ENCODE measurements around the gene CLK3.

The CLK3 gene

DNA sequence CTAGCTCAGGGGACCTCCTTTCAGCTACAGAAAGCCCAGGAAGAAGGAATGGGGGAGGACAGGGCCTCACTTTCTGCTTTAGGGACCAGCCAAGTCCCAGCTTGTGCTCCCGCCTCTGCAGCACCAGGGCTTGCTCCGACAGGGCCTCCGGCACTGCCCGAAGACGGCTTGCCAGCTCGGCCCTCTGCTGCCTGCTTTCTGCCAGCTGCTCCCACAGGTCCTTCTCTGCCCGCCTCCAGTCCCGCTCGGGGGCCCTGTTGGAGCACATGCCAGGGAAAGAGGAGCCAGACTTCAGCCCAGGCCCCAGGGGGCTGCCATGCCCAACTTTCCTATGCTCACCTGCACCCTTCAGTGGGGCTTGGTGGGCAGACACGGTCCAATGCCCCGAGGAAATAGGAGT, 4.3 kb upstream of the CLK3 start:
- Histone ChIP-seq H3K27me3 (ENCODE audit: insufficient read depth, low read length) (no peaks in the 10 kb centered on the region), H3K4me1 (ENCODE audit: control insufficient read depth in 1 of 2, insufficient read depth in 2 of 2, low read length in 2 of 2) (no peaks in the 10 kb centered on the region), H3K9me3 (ENCODE audit: insufficient read depth, low read depth, low read length) (no peaks in the 10 kb centered on the region), H3K27ac (ENCODE audit: low read depth, low read length) (no peak overlapping the region), H4K12ac (ENCODE audit: low read depth, low read length) (no peak overlapping the region), H4K91ac (ENCODE audit: low read depth, low read length) (no peak overlapping the region), H3K14ac (ENCODE audit: low read length) (no peak overlapping the region), H3K4me3 (ENCODE audit: low read depth, low read length) (no peak overlapping the region), H3K79me1 (ENCODE audit: low read length) (peaks cover 16% of the 10 kb centered on the region), H2BK5ac (ENCODE audit: low read depth, low read length, poor library complexity) (no peak overlapping the region), H3K23ac (ENCODE audit: low read length) (no peak overlapping the region), H2BK120ac (ENCODE audit: insufficient read depth, low read length, poor library complexity) (no peak overlapping the region), H3K4me2 (ENCODE audit: low read length) (no peak overlapping the region), H3K79me2 (ENCODE audit: control insufficient read depth, insufficient read depth, low read length, poor library complexity) (peaks cover 12% of the 10 kb centered on the region), H3K4ac (ENCODE audit: low read depth, low read length) (no peak overlapping the region), H3K36me3 (ENCODE audit: control insufficient read depth in 1 of 2, insufficient read depth in 2 of 2, low read length in 2 of 2) (no peaks in the 10 kb centered on the region), H2AK5ac (ENCODE audit: low read length) (no peak overlapping the region), H3K18ac (ENCODE audit: low read length) (no peak overlapping the region), H4K8ac (ENCODE audit: low read depth, low read length) (no peak overlapping the region), H2BK12ac (ENCODE audit: low read length) (no peak overlapping the region), H2AFZ (ENCODE audit: insufficient read depth, low read length, poor library complexity) (no peak overlapping the region), H3K9ac (ENCODE audit: low read length) (no peak overlapping the region)
- no CpG with 5 or more reads among the region's 11 CpGs for WGBS (ENCODE audit: extremely low coverage, insufficient coverage, insufficient read length)
- no peak for DNase-seq

DNA sequence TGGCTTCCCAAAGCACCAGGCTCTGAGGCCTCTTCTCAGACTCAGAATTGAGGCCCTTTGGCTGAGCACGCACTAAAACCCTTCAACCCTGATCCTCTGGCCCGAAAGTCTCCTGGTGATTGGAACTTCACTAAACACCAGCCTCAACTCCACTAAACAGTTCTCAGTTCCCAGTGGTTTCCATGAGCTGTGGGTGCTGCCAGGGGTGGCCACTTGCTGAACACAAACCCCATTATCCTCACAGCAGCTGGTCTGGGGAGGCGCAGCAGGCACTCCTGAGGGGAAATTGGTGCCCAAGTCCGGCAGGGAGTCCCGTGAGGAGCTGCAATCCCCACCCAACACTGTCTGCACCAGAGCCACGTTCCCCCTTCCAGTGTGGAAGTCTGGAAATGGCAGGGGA, 3.8 kb upstream of the CLK3 start:
- Histone ChIP-seq H3K27me3 (ENCODE audit: insufficient read depth, low read length) (no peaks in the 10 kb centered on the region), H3K79me1 (ENCODE audit: low read length) (peaks cover 18% of the 10 kb centered on the region), H3K18ac (ENCODE audit: low read length) (no peak overlapping the region), H3K36me3 (ENCODE audit: control insufficient read depth in 1 of 2, insufficient read depth in 2 of 2, low read length in 2 of 2) (no peaks in the 10 kb centered on the region), H3K9me3 (ENCODE audit: insufficient read depth, low read depth, low read length) (no peaks in the 10 kb centered on the region), H2AFZ (ENCODE audit: insufficient read depth, low read length, poor library complexity) (no peak overlapping the region), H3K4me1 (ENCODE audit: control insufficient read depth in 1 of 2, insufficient read depth in 2 of 2, low read length in 2 of 2) (peaks cover 3 to 5% of the 10 kb centered on the region in 2 experiments), H2BK12ac (ENCODE audit: low read length) (no peak overlapping the region), H3K4ac (ENCODE audit: low read depth, low read length) (no peak overlapping the region), H3K14ac (ENCODE audit: low read length) (no peak overlapping the region), H2BK5ac (ENCODE audit: low read depth, low read length, poor library complexity) (no peak overlapping the region), H3K79me2 (ENCODE audit: control insufficient read depth, insufficient read depth, low read length, poor library complexity) (peaks cover 15% of the 10 kb centered on the region), H3K23ac (ENCODE audit: low read length) (no peak overlapping the region), H3K4me3 (ENCODE audit: low read depth, low read length) (no peak overlapping the region), H4K8ac (ENCODE audit: low read depth, low read length) (no peak overlapping the region), H4K12ac (ENCODE audit: low read depth, low read length) (no peak overlapping the region), H3K27ac (ENCODE audit: low read depth, low read length) (no peak overlapping the region), H2AK5ac (ENCODE audit: low read length) (no peak overlapping the region), H2BK120ac (ENCODE audit: insufficient read depth, low read length, poor library complexity) (no peak overlapping the region), H3K9ac (ENCODE audit: low read length) (no peak overlapping the region), H4K91ac (ENCODE audit: low read depth, low read length) (no peak overlapping the region), H3K4me2 (ENCODE audit: low read length) (no peak overlapping the region)
- no CpG with 5 or more reads among the region's 6 CpGs for WGBS (ENCODE audit: extremely low coverage, insufficient coverage, insufficient read length)
- no peak for DNase-seq

DNA sequence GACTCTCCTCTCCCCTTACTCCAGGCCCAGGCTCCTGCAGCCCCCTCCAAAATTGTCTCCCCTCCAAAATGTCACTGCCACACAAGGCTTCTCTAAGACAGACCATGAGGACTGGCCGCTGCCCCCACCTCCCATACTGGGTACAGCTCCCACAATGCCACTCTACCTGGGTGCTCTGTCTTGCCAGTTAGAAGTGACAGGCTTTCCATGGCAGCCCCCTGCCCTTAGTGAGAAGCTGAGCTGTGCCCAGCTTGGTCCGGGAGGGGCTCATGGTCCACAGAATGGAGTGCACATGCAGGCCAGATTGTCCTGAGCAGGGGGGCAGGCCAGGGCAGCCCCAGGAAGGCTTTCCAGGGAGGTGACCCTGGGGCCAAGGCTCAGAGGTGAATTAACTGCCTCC, 3.0 kb upstream of the CLK3 start:
- H4K91ac ChIP-seq (ENCODE audit: low read depth, low read length) = no peak overlapping the region
- H3K4me3 ChIP-seq (ENCODE audit: low read depth, low read length) = no peak overlapping the region
- no peak overlapping the region for H3K9ac ChIP-seq (ENCODE audit: low read length)
- H4K12ac ChIP-seq (ENCODE audit: low read depth, low read length) = no peak overlapping the region
- peaks cover 3 to 8% of the 10 kb centered on the region in 2 experiments for H3K4me1 ChIP-seq (ENCODE audit: control insufficient read depth in 1 of 2, insufficient read depth in 2 of 2, low read length in 2 of 2)
- H3K14ac ChIP-seq (ENCODE audit: low read length) = no peak overlapping the region
- DNase-seq = no peak
- peaks cover 17% of the 10 kb centered on the region for H3K79me2 ChIP-seq (ENCODE audit: control insufficient read depth, insufficient read depth, low read length, poor library complexity)
- no peak overlapping the region for H3K4ac ChIP-seq (ENCODE audit: low read depth, low read length)
- H3K9me3 ChIP-seq (ENCODE audit: insufficient read depth, low read depth, low read length) = no peaks in the 10 kb centered on the region
- no peak overlapping the region for H3K27ac ChIP-seq (ENCODE audit: low read depth, low read length)
- H3K23ac ChIP-seq (ENCODE audit: low read length) = no peak overlapping the region
- no peaks in the 10 kb centered on the region for H3K36me3 ChIP-seq (ENCODE audit: control insufficient read depth in 1 of 2, insufficient read depth in 2 of 2, low read length in 2 of 2)
- H2AK5ac ChIP-seq (ENCODE audit: low read length) = no peak overlapping the region
- no peak overlapping the region for H2BK5ac ChIP-seq (ENCODE audit: low read depth, low read length, poor library complexity)
- no peak overlapping the region for H3K4me2 ChIP-seq (ENCODE audit: low read length)
- H2BK120ac ChIP-seq (ENCODE audit: insufficient read depth, low read length, poor library complexity) = no peak overlapping the region
- no peaks in the 10 kb centered on the region for H3K27me3 ChIP-seq (ENCODE audit: insufficient read depth, low read length)
- no peak overlapping the region for H2BK12ac ChIP-seq (ENCODE audit: low read length)
- H3K79me1 ChIP-seq (ENCODE audit: low read length) = peaks cover 18% of the 10 kb centered on the region
- H3K18ac ChIP-seq (ENCODE audit: low read length) = no peak overlapping the region
- H2AFZ ChIP-seq (ENCODE audit: insufficient read depth, low read length, poor library complexity) = no peak overlapping the region
- no peak overlapping the region for H4K8ac ChIP-seq (ENCODE audit: low read depth, low read length)
- no CpG with 5 or more reads among the region's 2 CpGs for WGBS (ENCODE audit: extremely low coverage, insufficient coverage, insufficient read length)

DNA sequence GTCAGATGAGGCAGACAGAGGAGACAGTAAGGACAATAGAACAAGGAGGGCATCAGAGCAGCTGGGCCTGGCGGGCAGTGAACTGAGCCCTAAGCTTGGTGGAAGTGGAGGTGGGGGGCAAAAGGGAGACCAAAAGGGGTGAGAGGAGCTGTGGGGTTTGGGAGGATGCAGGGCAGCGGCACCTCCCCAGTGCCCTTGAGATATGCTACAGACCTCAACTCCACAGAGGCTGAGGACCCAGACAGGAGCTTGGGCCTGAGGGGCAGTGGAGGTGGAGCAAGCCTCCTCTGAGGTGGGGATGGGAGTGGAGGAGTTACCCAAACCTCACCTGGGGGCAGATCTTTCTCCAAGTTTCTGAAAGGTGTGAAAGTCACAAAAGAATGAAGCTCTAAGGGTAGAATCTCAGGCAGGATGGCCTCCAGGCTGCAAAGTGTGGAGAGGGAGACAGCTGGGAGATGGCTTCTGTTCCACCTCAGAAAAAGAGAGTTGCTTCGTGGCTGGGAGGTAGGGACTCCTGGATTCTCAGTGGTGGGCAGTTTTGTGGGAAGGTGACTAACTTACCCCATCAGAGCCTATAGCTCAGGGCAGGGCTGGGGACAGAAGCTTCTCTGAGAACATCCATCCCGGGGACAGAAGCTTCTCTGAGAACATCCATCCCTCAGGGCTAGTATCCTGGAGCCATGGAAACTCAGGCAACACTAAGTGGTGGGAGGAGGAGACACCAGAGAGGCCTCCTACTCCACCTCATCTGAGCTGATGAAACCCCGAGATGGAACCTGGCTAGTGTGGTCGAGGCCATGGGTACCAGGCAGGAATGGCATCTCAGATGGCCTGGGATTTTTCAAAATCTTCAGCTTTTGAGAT, 2.3 kb upstream of the CLK3 start:
- H2AFZ ChIP-seq (ENCODE audit: insufficient read depth, low read length, poor library complexity) = no peak overlapping the region
- no peak overlapping the region for H2BK5ac ChIP-seq (ENCODE audit: low read depth, low read length, poor library complexity)
- peaks cover 4 to 5% of the 10 kb centered on the region in 2 experiments for H3K36me3 ChIP-seq (ENCODE audit: control insufficient read depth in 1 of 2, insufficient read depth in 2 of 2, low read length in 2 of 2)
- H3K23ac ChIP-seq (ENCODE audit: low read length) = no peak overlapping the region
- WGBS (ENCODE audit: extremely low coverage, insufficient coverage, insufficient read length) = no CpG with 5 or more reads among the region's 6 CpGs
- no peak overlapping the region for H3K4me3 ChIP-seq (ENCODE audit: low read depth, low read length)
- H2BK12ac ChIP-seq (ENCODE audit: low read length) = peak overlapping the region; percentile 13
- no peak overlapping the region for H4K12ac ChIP-seq (ENCODE audit: low read depth, low read length)
- no peak overlapping the region for H4K8ac ChIP-seq (ENCODE audit: low read depth, low read length)
- no peak overlapping the region for H3K27ac ChIP-seq (ENCODE audit: low read depth, low read length)
- H2AK5ac ChIP-seq (ENCODE audit: low read length) = peak overlapping the region; percentile 56
- no peak overlapping the region for H3K4ac ChIP-seq (ENCODE audit: low read depth, low read length)
- H3K79me2 ChIP-seq (ENCODE audit: control insufficient read depth, insufficient read depth, low read length, poor library complexity) = peaks cover 23% of the 10 kb centered on the region
- no peak overlapping the region for H4K91ac ChIP-seq (ENCODE audit: low read depth, low read length)
- no peak overlapping the region for H3K4me2 ChIP-seq (ENCODE audit: low read length)
- H3K14ac ChIP-seq (ENCODE audit: low read length) = no peak overlapping the region
- no peak overlapping the region for H3K9ac ChIP-seq (ENCODE audit: low read length)
- H2BK120ac ChIP-seq (ENCODE audit: insufficient read depth, low read length, poor library complexity) = no peak overlapping the region
- no peaks in the 10 kb centered on the region for H3K27me3 ChIP-seq (ENCODE audit: insufficient read depth, low read length)
- no peaks in the 10 kb centered on the region for H3K9me3 ChIP-seq (ENCODE audit: insufficient read depth, low read depth, low read length)
- peak; percentile 61 to 76 for DNase-seq
- H3K18ac ChIP-seq (ENCODE audit: low read length) = no peak overlapping the region
- H3K79me1 ChIP-seq (ENCODE audit: low read length) = peaks cover 18% of the 10 kb centered on the region
- H3K4me1 ChIP-seq (ENCODE audit: control insufficient read depth in 1 of 2, insufficient read depth in 2 of 2, low read length in 2 of 2) = peaks cover 3 to 8% of the 10 kb centered on the region in 2 experiments
